Measurements from ENCODE around the gene GALNT13. TPM values are rescaled to one million over a fixed set of nuclear protein-coding genes. Genes with fewer than 3 reads are reported as not detected.

The GALNT13 gene
- total RNA-seq, 2 experiments from 2014 or later = not detected

DNA sequence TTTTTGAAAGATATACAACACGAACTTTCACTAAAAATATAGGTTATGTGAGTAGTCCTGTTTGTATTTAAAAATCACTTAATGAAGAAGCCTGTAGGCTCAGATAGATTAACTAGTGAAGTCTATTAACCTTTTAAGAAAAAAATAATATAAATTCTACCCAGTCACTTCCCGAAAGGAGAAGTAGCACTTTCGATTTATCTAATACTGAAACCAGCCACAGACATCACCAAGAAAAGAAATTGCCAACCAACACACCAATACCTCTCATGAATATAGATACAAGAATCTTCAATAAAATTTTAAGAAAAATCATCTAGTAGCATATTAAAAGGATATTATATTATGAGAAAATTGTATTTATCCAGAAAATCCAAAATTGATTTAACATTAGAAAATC is 160.5 kb downstream of the GALNT13 start:
- DNase-seq = no peak
- Mint-ChIP-seq H3K4me3 (no peak overlapping the region), H3K4me1 (ENCODE audit: low read depth) (no peaks in the 10 kb centered on the region), H3K27me3 (no peaks in the 10 kb centered on the region), H3K36me3 (ENCODE audit: low read depth) (no peaks in the 10 kb centered on the region), H3K9me3 (peaks cover 3% of the 10 kb centered on the region), H3K27ac (no peak overlapping the region)
- Histone ChIP-seq H3K4me1 (ENCODE audit: insufficient read depth, low read length) (no peaks in the 10 kb centered on the region), H3K4me3 (ENCODE audit: low read length) (no peak overlapping the region), H3K27me3 (ENCODE audit: control insufficient read depth in 1 of 2, insufficient read depth in 2 of 2, low read length in 2 of 2) (no peaks in the 10 kb centered on the region), H3K27ac (ENCODE audit: low read depth in 1 of 2, low read length in 2 of 2) (no peak overlapping the region), H3K9me3 (ENCODE audit: control insufficient read depth in 1 of 2, insufficient read depth in 1 of 2, low read length in 2 of 2) (no peaks in the 10 kb centered on the region), H3K36me3 (ENCODE audit: insufficient read depth, low read length) (no peaks in the 10 kb centered on the region)
- TF ChIP-seq, protein P1, sequence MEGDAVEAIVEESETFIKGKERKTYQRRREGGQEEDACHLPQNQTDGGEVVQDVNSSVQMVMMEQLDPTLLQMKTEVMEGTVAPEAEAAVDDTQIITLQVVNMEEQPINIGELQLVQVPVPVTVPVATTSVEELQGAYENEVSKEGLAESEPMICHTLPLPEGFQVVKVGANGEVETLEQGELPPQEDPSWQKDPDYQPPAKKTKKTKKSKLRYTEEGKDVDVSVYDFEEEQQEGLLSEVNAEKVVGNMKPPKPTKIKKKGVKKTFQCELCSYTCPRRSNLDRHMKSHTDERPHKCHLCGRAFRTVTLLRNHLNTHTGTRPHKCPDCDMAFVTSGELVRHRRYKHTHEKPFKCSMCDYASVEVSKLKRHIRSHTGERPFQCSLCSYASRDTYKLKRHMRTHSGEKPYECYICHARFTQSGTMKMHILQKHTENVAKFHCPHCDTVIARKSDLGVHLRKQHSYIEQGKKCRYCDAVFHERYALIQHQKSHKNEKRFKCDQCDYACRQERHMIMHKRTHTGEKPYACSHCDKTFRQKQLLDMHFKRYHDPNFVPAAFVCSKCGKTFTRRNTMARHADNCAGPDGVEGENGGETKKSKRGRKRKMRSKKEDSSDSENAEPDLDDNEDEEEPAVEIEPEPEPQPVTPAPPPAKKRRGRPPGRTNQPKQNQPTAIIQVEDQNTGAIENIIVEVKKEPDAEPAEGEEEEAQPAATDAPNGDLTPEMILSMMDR (IDR thresholded peaks at IDR 0.05) = no peak
- ChIA-PET POLR2A (interaction anchor here (0.6 kb wide), 1 partner anchor 441 kb away, joined by 3 read pairs; no protein-coding TSS in a partner anchor), CTCF (no interaction called here)
- ATAC-seq (ENCODE audit: poor library complexity) = no peak
- intact Hi-C loops (cut with DNase I, micrococcal nuclease) = no loop called here

DNA sequence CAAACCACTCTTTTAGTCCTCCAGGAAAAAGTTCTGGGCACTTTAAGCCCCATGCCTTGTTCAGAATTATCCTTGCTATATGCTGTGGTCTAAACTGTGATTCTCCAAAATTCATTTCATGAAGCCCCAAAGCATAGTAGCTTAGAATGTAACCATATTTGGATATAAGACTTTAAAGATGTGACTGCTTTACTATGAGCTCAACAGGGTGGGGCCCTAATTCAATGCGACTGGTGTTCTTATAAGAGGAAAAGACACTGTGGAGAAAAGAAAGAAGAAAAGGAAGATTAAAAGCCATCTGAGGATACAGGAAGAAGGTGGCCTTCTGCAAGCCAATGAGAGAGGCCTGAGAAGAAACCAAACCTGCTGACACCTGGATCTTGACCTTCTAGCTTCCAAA is 174.8 kb downstream of the GALNT13 start:
- H3K27me3 ChIP-seq (ENCODE audit: control insufficient read depth in 1 of 2, insufficient read depth in 2 of 2, low read length in 2 of 2) = no peaks in the 10 kb centered on the region
- no peaks in the 10 kb centered on the region for H3K4me1 ChIP-seq (ENCODE audit: insufficient read depth, low read length)
- H3K36me3 ChIP-seq (ENCODE audit: insufficient read depth, low read length) = no peaks in the 10 kb centered on the region
- peaks cover 0 to 4% of the 10 kb centered on the region in 2 experiments for H3K9me3 ChIP-seq (ENCODE audit: control insufficient read depth in 1 of 2, insufficient read depth in 1 of 2, low read length in 2 of 2)
- Mint-ChIP-seq H3K27me3 (no peaks in the 10 kb centered on the region), H3K36me3 (ENCODE audit: low read depth) (no peaks in the 10 kb centered on the region), H3K9me3 (peaks cover 4% of the 10 kb centered on the region), H3K27ac (no peak overlapping the region), H3K4me3 (no peak overlapping the region), H3K4me1 (ENCODE audit: low read depth) (no peaks in the 10 kb centered on the region)
- DNase-seq (no peak), ATAC-seq (ENCODE audit: poor library complexity) (no peak)
- H3K27ac ChIP-seq (ENCODE audit: low read depth in 1 of 2, low read length in 2 of 2) = no peak overlapping the region
- TF ChIP-seq, protein P1 (IDR thresholded peaks at IDR 0.05) = no peak
- intact Hi-C loops (cut with DNase I, micrococcal nuclease) = no loop called here
- POLR2A ChIA-PET = no interaction called here
- H3K4me3 ChIP-seq (ENCODE audit: low read length) = no peak overlapping the region
- CTCF ChIA-PET = no interaction called here

DNA sequence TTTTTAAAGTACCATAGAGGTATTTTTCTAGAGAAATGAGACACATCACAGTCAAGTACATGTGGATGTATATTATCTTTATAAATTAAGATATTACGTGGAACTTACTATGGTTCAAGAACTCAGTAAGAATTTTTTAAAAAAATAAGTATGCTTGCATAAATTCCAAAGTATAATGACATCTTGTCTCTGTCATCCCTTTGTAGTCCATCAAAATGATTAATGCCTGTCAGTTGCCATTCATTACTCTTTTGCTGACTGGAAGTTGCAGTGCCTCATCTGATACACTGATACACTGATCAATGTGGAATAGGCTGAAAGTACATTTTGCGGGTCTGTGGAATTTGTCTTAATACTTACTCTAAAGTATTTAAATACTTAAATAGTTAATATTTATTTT is 177.2 kb downstream of the GALNT13 start:
- DNase-seq (no peak), ATAC-seq (ENCODE audit: poor library complexity) (no peak)
- TF ChIP-seq, protein P1 (IDR thresholded peaks at IDR 0.05) = no peak
- ChIA-PET CTCF (no interaction called here), POLR2A (no interaction called here)
- Mint-ChIP-seq H3K9me3 (peaks cover 2% of the 10 kb centered on the region), H3K4me3 (no peak overlapping the region), H3K27ac (no peak overlapping the region), H3K4me1 (ENCODE audit: low read depth) (no peaks in the 10 kb centered on the region), H3K27me3 (no peaks in the 10 kb centered on the region), H3K36me3 (ENCODE audit: low read depth) (no peaks in the 10 kb centered on the region)
- H3K27me3 ChIP-seq (ENCODE audit: control insufficient read depth in 1 of 2, insufficient read depth in 2 of 2, low read length in 2 of 2) = no peaks in the 10 kb centered on the region
- no peaks in the 10 kb centered on the region for H3K36me3 ChIP-seq (ENCODE audit: insufficient read depth, low read length)
- no peak overlapping the region for H3K4me3 ChIP-seq (ENCODE audit: low read length)
- no peaks in the 10 kb centered on the region for H3K4me1 ChIP-seq (ENCODE audit: insufficient read depth, low read length)
- H3K9me3 ChIP-seq (ENCODE audit: control insufficient read depth in 1 of 2, insufficient read depth in 1 of 2, low read length in 2 of 2) = peaks cover 0 to 4% of the 10 kb centered on the region in 2 experiments
- intact Hi-C loops (cut with DNase I, micrococcal nuclease) = no loop called here
- no peak overlapping the region for H3K27ac ChIP-seq (ENCODE audit: low read depth in 1 of 2, low read length in 2 of 2)
